HUDEP-2 (cell line): ENCODE measurements around the gene MEF2C.

ENCODE experiments used
- DNase-seq, 76 experiments: peaks; one replicate each; lab custom pipeline; 2025; ENCODE audit not compliant: unreplicated experiment in 76 of 76; lab: John Stamatoyannopoulos, UW

The MEF2C gene

DNA sequence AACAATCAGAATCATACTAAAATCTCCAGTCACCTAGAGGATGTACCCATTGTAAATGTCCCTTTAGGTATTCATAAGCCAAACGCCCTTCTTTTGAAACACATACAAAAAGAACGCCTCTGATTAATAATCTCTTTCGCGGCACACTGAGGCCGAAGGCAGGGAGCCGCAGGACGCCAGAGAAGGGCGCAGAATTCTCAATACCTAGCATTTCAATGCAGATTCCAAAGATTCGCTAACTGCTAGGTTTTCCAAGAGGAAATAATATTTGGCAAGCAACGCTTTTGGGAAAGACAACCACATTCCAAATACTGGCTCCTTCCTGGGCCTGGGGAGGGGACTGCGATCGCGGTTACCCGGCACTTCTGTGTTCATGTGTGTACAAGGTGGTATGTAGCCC, 203.3 kb downstream of the MEF2C start:
- no peak for DNase-seq

DNA sequence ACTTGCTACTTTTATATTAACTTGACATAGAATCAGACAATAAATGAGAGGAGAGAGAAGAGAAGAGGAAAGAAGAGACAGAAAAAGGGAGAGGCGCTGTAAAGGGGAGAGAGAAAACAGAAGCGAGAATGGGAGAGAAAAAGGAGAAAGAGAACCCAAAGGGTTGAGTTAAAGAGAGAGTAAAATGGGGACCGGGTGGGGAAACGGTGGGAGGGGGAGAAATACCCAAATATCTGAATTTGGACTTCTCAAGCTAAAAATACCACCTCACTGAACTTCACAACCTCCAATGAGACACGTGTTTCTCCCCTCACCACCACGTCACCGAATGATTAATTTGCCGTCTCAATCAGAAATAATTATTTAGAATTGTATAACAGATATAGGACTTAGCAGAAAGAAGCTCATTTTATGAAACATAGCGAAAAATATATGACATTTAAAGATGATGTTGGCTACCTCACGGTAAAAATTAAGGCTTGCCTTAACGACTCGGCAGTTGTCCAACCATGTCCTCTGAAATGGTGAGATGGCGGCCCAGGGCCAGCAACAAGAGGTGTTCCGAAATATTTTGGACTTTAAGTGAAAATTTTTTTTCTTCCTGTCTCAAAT, 204.1 kb downstream of the MEF2C start:
- DNase-seq = no peak

DNA sequence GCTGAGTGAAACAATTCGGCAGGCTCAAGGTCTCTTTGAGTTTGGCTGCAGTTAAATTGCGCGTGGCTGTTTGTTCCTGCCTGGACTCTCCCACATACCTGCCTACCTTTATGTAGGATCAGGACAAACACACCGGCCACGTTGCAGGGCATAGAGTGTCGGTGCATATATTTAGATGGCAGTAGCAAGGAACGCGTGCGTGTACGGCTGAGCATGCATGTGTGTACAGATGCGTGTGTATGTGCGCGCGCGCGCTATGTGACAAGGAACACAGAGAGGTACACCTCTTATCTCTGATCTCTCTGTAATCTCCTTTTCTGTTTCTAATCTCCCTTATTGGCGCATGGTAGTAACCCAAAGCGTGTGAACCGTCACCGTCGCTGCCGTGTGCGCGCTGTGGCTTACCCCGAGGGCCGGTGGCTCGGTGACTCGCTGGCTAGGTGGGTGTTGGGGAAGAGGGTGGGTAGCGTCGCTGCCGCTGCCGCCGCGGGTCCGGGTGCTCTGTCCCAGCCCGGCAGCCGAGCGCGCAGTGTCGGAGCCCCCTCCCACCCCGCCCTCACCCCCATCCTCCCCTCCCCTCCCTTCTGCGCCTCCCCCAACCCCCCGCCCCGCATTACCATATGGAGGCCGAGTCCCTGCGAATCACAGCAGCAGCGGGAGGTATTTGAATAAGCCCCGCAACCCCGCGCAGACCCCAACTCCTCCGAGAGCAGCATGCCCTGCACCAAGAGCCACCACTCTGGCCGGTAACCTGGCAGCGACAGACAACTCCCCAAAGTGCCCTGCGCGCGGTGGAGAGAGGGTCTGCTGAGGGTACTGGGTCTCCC, 204.8 kb downstream of the MEF2C start:
- DNase-seq = no peak

DNA sequence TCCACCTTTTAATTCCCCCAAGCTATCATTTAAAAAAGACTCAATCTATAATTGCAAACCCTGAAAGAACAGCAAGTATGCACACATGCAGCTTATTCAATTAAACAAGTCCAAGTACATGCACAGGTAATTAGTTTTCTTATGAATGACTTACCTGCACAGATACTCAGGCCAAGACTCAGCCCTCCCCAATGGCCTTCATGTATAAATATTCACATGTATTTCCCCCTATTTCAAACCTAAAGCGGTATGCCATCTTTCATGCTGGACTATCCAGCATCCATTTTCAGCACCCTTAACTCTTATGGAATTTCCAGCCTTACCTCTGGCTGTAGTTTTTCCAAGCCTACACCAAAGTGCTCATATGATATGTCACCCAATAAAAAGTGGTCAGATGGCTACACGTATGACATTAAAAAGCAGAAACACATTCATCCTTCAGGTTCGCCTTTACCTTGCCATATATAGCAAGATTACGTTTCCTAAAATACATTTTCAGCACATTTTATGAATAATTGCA, 205.5 kb downstream of the MEF2C start:
- no peak for DNase-seq

DNA sequence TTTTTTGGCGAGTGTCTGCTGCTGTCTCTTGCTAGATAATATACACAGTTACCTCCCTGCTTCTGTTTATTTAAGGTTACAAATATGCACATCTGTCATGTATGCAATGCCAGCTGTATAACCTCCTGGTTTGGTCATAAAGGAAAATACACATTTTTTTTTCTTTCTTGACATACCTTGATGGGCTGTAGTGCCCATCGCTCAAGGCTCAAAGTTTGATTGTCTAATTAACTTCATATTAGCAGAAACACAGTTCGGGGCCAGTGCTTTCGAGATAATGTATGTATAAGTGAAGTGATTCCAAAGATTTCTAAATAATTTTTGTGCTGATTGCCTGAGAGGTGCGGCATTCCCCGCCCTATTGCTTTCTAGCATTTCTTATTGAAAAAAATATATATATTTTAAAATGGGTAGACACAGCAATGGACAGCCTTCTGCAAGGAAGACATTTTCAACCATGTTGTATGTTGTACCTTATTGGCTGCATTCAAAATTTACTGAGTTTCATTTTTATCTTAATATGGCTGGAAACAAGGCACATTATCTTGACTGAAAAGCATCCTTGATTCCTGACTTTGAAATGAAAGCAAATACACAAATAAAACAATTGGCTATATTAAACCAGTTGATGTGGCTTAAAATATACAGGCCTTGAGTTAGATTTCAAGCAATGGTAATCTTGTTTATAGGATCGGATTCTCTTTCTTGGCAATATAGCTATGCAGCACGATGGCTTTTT, 206.2 kb downstream of the MEF2C start:
- no peak for DNase-seq

DNA sequence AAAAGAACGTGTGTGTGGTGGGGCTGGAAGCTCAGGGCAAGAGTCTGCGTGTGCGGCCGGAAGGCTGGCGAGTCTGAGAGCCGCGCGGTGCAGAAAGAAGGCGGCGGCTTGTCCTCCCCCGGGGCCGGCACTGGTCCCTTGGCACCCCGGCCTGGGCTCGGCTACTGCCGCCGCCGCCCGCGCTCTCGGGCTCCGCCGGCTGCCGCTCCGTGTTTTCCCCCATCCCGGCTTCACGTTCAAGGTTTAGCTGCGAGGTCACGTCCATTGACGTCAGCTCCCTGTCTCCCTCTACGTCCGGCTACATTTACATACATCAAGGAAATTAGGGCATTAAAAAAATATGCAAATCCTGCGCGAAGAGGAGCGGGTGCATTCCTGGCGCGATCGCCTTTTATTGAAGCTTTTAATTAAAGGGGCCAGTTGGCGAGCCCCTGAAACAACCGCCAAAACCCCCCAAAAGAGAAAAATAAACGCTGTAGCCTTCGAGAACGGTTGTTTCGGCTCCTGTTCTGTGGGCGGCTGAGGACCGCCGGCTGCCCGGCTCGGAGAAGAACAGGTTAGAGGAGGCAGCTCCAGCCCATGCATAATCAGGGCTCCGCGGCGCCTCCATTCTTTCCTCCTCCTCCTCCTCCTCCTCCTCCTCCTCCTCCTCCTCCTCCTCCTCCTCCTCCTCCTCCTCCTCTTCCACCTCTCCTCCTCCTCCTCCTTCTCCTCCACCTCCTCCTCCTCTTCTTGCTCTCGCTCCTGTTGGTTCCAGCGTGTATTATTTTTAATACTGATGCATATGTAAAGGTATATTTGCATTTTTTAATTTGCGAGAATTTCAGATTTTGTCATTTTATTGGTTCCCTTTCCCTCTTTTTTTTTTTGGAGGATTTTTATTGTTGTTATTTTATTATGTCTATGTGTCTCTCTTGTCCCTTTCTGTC, 207.0 kb downstream of the MEF2C start:
- peak in 1 of 76 experiments; percentile 17 for DNase-seq

DNA sequence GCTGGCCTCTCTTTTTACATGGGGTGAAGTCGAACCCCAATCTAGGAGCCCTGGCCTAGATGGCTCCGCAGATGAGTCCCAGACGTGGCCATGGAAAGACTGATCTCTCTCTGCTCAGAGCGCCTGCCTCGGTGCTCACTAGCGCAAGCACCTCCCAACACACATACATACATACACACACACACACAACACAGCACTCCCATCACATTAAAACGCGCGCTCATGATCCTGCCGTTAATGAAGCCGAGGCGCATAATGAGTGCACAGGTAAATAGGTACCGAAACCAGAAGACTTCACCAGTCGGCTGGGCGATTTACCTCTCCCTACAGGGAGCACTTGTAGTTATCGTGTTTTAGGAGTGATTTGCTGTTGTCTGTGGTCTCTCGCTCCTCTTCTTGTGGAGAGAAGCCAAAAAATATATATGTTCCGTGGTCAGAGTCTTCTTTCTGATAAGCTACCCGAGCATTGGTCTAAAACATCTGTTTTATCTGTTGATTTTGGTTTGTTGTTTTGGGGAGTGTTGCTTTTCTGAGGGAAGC, 207.7 kb downstream of the MEF2C start:
- peak in 6 of 76 experiments; percentile 2 to 27 (median 12) for DNase-seq

DNA sequence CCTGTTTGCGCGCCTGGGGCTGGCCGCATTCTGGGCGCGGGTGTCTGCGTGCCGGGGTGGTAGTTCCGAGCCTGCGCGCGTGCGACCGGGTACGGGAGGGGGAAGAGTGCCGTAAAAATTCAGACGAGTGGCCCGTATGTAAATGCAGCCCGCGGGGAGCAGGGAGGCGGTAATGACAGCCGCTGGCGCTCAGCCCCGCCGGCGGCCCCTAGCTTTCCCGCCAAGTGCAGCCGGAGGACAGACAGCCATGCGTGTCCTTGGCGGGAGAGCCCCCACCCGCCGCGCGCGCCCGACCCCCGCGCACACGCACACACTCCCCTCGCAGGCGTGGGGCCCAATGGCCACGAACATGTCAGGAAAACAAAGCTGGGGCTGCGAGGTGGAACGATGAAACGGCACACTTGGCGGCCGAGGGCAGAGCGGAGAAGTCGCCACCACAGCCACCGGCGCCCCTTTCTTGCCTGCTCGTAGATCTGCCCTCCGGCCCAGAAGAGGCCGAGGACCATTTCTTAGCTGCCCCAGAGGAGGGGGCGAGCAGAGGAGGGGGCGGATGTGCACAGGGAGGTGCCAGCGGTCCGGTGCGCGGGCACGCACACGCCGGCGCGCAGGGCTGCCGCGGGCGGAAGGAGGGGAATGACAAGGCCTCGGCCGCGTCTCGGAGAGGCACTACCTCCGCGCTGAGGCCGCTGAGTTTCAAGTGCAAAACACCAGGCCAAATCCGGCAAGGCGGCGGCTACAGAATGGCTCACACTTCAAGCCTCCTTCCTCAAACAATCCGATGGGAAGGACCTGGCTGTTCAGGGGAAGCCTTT, 208.4 kb downstream of the MEF2C start:
- peak in 2 of 76 experiments; percentile 2 to 11 for DNase-seq

DNA sequence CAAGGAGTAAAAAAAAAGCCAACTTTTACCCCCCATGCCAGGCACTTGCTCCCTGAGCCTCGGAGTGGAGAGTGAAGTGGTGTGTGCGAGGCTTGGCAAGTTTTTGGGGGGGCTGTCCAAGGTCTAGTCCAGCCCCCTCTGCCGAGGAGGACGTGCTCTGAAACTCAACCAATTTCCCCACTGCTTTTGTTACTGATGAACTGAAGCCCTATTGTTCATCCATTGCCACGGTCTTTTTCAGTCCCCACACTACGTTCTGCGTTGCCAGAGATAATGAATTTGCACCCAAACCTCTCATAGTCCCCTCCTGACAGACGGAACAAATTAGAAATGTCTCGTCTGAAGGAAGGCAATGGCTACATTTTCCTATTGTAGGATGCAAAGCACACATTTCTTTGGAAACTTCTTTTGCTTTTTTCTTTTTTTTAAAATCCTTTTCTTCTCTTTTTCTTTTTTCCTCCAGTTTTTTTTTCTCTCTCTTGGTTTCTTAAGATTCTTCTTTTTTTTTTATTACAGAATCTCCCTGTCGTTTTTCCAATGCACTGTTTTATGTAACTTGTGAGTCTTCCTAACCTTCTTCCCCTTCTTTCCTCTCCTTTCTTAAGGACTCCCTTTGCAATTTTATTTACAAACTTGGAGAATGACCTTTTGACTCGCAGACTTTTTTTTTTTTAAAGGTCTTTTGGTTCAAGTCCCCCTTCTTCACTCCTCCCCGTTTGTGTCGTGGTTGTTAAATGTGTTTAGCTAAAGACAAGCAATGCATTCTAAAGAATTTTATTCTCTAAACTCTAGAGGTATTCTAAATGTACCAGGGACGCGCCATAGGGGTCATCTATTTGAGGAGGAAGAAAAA, 209.5 kb downstream of the MEF2C start:
- DNase-seq = no peak

DNA sequence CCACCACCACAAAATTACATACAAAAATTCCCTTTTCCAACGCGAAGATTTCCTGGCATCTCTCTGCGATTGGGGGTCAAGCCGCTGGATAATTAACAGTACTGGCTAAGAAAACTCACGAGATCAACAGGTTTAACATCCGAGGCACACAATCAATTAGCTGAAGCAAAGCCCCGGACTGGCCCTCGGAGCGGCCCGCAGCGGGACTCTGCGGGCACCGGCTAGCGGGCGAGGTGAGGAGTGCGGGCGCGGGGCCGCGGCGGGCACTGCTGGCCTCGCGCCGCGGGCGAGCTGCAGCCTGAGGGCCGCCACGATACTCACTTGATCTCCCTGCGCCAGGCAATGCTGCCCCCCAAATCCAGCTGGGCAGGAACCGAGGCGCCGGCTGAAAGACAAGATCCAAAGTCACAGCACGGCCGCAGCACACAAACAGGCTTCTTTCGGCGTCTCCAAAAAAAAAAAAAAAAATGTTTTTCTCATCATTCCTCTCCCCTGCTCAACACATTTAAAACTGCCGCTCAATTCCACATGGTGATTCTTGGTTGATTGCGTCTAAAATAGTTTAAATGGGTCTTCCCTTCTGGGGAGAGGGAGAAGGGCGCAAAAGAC, 210.2 kb downstream of the MEF2C start:
- DNase-seq = no peak

DNA sequence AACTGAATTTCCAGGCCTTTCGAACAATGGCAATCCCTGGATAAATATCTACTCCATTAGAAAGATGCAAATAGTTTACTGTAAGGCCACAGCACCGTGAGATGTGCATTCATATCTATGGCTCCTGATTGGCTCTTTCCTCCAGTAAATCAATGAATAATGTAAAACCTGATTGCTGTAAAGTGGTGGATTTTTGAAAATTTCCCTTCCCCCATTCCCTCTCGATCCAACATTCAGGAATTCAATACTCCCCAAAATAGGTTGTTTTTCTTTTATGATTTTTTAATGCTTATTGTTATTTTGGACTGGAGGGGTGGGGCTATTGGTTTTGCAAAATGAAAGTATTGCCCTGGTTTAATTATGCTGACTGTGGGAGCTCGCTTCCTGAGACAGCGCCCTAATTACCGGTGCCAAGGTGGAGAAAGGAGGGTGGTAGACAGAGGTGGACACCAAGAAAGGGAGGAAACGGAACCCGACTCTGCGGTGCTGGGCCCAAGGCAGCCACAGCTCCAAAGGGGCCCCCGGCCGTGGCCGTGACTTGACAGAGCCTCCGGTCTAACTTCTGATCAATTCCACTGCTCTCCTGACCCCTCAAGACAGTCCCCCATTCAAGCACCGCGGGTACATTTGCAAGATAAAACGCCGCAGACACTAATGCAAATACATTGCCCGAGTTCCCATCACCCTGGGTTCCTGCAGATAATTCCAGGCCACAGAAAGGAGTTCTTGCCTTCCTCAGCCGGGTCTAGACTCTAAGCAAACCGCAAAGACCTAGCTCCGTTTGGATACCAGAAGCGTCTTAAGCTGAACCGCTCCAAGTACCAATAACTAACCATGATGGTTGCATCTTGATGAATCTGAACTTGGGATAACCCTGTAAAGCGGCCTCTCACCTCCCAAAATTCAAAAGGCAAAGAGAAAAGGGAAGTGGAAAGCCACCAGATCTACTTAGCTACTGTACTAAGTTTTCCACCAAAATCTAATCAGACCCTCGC, 211.2 kb downstream of the MEF2C start:
- DNase-seq = no peak

DNA sequence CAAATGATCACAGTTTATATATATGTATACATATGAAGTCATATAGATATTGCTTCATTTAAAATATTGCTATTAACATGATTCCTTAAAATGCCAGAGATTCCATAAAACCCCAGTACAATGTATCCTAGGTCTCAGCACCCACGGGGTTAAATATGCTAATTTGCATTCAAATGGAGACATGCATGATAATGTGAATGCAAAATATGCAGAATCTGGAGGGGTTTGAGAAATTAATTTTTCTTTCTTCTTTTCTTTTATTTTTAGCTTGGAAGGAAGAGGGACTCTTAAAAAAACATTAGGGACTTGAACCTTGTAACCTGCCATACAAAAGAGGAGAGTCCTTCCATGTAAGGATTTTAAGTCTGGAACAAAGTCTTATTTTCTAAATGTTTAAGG, 211.9 kb downstream of the MEF2C start:
- DNase-seq = no peak

DNA sequence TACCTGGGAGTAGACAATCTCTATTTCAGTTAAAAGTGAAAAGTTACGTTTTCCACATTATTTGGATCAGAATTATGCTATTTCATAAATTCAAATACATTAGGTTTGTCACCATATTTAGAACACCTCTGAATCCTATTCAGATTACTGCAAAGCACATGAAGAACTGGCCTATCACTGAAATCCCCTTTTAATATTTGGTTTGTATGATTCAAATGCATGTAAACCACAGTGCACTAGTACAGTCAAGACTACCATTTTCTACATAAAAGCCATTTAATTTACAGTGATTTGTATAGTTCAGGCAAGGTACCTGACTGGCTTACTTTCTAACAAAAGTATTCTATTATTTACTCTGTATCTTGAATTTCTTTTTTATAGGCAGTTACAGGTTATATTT, 212.5 kb downstream of the MEF2C start:
- DNase-seq = no peak

DNA sequence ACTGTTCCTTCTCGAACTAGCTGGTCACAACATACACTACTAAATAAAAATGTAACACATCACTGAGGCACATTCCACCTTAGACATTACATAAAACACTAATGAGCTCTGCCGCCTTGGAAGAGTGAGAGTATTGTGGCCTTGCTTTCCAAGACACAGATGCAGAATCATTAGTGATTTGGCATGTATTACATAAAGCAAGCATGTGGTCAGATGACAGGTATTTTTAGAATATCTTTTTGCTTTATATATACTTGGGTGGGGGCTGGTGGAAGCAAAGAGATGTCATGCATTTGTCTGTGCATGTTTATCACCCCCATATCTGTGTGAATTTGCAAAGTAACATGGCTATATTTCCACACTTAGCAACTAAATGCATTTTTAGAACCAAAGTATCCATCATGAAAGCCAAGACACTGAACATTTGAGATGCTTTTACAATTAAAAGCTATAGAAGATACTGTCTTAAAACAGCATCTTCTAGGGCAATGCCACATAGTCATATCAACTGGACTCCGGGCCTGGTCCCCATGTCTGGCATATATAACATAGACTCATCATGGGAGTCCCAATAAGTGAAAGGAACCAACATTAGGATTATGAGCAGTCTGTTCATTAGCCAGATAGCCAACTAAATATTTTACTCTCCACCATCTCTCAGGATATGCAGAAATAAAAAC, 213.5 kb downstream of the MEF2C start:
- DNase-seq = no peak

DNA sequence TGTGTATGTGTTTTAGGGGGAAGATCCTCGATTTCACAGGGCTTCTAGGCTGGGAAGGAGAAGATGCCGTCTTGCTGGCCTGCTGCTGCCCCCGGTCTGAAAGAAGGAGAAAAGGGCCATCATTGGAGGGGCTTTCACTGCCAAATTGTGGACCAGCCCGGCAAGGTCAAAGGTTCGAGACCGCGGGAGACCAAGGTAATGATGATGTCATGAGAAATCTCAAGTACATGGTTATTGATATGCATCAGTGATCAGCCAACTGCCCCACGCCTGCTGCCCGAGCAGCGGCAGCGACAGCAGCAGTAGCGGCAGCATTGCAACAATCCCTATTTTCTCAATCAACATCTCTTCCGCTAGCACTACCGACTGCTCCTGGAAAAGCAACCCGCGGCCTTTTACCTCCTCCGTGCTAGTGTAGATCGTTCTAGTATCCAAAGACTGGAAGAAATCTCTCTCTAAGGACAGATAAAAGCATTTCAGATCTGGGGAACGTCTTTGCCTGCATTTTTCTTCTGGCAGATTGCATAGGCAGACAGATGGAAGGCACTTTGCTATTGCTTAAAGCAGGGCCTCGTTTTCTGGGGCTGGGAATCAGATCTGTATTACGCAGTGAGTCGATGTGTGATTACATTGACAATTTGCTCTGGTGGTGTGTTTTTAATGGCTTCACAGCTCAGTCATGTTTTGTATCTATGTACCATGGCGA, 215.3 kb downstream of the MEF2C start:
- DNase-seq = no peak
